ENCODE results near the gene IRF5. TPM values are rescaled to one million over a fixed set of nuclear protein-coding genes. Genes with fewer than 3 reads are reported as not detected.

IRF5 gene
- total RNA-seq, 2 experiments from 2014 or later, result 6.5 to 7.7 TPM

DNA sequence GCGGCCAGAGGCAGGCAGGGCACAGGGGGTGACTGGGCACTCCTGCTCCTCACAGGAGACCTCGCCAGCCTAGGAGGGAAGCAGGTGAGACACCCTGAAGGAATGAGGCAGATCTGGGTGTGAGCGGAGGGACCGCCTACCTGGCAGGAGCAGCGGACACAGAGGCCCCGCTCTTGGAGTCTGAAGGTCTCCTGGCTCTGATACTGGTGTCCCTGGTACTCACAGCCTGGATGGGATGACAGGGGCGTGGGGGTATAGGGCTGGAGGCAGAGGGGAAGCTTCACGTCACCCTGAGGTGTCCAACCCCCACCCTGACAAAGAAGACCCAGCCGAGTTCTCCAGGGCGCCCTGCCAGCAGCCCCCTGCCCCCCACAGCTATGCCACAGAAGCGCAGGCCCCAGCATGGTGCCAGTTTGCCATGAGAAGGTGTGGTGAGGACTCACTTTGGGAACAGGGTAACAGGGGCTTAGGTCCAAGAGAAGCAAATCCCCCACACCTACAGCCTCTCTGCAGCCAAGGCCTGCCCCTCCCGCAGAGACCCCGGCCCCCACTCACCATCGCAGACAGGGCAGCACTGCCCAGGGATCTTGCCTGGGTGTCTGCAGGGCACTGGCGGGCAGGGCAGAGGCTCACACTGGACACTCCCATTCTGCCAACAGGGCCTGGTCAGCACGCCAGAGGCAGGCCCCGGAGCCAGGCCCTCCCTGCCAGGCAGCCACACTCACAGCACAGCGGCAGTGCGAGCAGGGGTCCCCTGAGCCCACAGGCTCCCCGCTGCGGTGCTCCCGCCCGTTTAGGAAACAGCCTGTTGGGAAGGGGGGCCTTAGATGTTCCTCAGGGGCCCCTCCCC lies 44.3 kb upstream of the IRF5 start:
- no peak overlapping the region for H3K4me3 Mint-ChIP-seq
- peaks cover 3% of the 10 kb centered on the region for H3K9me3 Mint-ChIP-seq
- ATAC-seq (no peak), DNase-seq (no peak)
- no peak overlapping the region for H3K27ac Mint-ChIP-seq
- ChIA-PET CTCF (interaction anchor here (1.8 kb wide), 1 partner anchor 10 kb away, joined by 9 read pairs; no protein-coding TSS in a partner anchor), POLR2A (no interaction called here)
- TF ChIP-seq, protein P1, sequence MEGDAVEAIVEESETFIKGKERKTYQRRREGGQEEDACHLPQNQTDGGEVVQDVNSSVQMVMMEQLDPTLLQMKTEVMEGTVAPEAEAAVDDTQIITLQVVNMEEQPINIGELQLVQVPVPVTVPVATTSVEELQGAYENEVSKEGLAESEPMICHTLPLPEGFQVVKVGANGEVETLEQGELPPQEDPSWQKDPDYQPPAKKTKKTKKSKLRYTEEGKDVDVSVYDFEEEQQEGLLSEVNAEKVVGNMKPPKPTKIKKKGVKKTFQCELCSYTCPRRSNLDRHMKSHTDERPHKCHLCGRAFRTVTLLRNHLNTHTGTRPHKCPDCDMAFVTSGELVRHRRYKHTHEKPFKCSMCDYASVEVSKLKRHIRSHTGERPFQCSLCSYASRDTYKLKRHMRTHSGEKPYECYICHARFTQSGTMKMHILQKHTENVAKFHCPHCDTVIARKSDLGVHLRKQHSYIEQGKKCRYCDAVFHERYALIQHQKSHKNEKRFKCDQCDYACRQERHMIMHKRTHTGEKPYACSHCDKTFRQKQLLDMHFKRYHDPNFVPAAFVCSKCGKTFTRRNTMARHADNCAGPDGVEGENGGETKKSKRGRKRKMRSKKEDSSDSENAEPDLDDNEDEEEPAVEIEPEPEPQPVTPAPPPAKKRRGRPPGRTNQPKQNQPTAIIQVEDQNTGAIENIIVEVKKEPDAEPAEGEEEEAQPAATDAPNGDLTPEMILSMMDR (IDR thresholded peaks at IDR 0.05), result no peak
- H3K4me1 Mint-ChIP-seq (ENCODE audit: low read depth), result no peaks in the 10 kb centered on the region
- peaks cover 9% of the 10 kb centered on the region for H3K27me3 Mint-ChIP-seq
- H3K36me3 Mint-ChIP-seq (ENCODE audit: low read depth), result no peaks in the 10 kb centered on the region
- intact Hi-C loops (cut with micrococcal nuclease), result no loop called here

DNA sequence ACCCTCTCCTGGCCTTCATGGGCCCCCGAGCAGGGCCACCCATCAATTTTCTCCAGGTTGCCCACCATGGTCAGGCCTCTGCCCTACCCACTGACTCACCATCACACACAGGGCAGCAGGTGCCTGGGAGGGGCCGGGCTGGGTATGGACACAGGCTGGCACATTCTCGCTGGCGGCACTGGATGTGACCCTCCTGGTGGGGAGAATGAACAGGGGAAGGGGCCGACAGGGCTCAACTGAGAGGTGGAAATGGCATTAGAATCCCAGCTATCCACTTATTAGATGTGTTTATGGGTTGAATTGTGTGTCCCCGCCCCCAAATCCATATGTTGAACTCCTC lies 43.7 kb upstream of the IRF5 start:
- H3K4me3 Mint-ChIP-seq, result no peak overlapping the region
- POLR2A ChIA-PET, result no interaction called here
- H3K9me3 Mint-ChIP-seq, result peaks cover 4% of the 10 kb centered on the region
- DNase-seq, result no peak
- H3K36me3 Mint-ChIP-seq (ENCODE audit: low read depth), result no peaks in the 10 kb centered on the region
- intact Hi-C loops (cut with micrococcal nuclease), result no loop called here
- H3K4me1 Mint-ChIP-seq (ENCODE audit: low read depth), result no peaks in the 10 kb centered on the region
- TF ChIP-seq, protein P1 (IDR thresholded peaks at IDR 0.05), result no peak
- H3K27me3 Mint-ChIP-seq, result peaks cover 9% of the 10 kb centered on the region
- H3K27ac Mint-ChIP-seq, result no peak overlapping the region
- no peak for ATAC-seq
- CTCF ChIA-PET, result no interaction called here

DNA sequence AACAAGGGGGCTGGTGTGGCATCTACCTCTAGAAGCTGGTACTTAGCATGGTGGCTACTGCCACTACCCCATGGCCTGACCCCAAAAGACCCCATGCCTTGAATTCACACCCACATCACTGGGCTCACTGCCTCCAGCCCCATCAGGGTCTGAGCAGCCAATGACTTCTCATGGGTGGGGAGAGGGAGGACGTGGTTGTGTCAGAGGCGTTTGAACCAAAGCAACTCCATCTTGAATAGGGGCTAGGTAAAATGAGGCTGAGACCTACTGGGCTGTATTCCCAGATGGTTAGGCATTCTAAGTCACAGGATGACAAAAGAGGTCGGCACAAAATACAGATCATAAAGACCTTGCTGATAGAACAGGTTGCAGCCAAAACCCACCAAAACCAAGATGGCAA lies 42.4 kb upstream of the IRF5 start:
- DNase-seq, result no peak
- TF ChIP-seq, protein P1 (IDR thresholded peaks at IDR 0.05), result no peak
- H3K4me3 Mint-ChIP-seq, result no peak overlapping the region

DNA sequence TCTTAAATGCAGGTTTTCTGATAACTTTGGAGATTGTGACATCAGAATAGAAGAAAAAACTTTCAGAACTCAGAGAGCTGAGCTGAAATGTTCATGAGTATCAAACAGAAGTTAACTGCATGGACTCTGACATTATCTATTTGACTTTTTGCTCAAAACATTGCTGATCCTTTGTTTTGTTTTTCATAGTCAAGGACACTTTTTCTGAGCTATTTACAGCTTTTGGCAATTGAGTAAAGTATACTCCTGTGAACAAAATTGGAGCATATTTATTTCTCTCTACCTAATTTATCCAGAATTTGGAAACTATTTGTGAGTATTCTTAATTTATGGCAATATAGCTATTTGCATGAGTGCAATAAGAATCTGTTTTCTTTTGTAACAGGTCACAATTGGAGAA lies 38.3 kb upstream of the IRF5 start:
- ChIA-PET CTCF (interaction anchor here (2.3 to 3.0 kb wide), 2 partner anchors 16 to 192 kb away, joined by 9 to 16 read pairs; no protein-coding TSS in a partner anchor), POLR2A (no interaction called here)
- ATAC-seq (no peak), DNase-seq (no peak)
- peaks cover 4% of the 10 kb centered on the region for H3K9me3 Mint-ChIP-seq
- intact Hi-C loops (cut with micrococcal nuclease), result no loop called here
- no peak overlapping the region for H3K27ac Mint-ChIP-seq
- H3K36me3 Mint-ChIP-seq (ENCODE audit: low read depth), result no peaks in the 10 kb centered on the region
- TF ChIP-seq, protein P1 (IDR thresholded peaks at IDR 0.05), result no peak
- no peaks in the 10 kb centered on the region for H3K4me1 Mint-ChIP-seq (ENCODE audit: low read depth)
- peaks cover 1% of the 10 kb centered on the region for H3K27me3 Mint-ChIP-seq
- no peak overlapping the region for H3K4me3 Mint-ChIP-seq

More for the DNA sequence above, 42.4 kb upstream of the IRF5 start:
- ATAC-seq, result no peak
- intact Hi-C loops (cut with micrococcal nuclease), result no loop called here
- peaks cover 4% of the 10 kb centered on the region for H3K9me3 Mint-ChIP-seq
- H3K36me3 Mint-ChIP-seq (ENCODE audit: low read depth), result no peaks in the 10 kb centered on the region
- POLR2A ChIA-PET, result no interaction called here
- no peaks in the 10 kb centered on the region for H3K4me1 Mint-ChIP-seq (ENCODE audit: low read depth)
- peaks cover 4% of the 10 kb centered on the region for H3K27me3 Mint-ChIP-seq
- no peak overlapping the region for H3K27ac Mint-ChIP-seq
- CTCF ChIA-PET, result no interaction called here

DNA sequence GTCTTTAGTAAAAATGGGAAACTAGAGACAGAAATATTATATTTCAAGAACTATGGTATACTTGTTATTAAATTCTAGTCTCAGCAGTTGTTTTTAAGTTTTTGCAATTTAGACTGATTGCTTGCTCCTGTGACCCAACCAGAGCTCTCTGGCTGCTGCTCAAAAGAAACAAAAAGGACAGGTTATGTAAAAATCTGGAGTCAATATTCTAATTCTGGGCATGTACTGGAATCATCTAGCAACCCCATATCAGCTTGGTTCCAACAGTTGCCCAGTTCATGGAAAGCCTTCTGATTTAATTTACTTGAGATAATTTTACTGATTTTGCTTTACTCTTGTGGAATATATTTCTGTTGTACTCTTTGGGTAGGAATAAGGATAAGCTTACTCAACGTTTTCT lies 37.5 kb upstream of the IRF5 start:
- Mint-ChIP-seq H3K36me3 (ENCODE audit: low read depth) (no peaks in the 10 kb centered on the region), H3K27me3 (peaks cover 2% of the 10 kb centered on the region), H3K4me1 (ENCODE audit: low read depth) (no peaks in the 10 kb centered on the region), H3K4me3 (no peak overlapping the region), H3K27ac (no peak overlapping the region), H3K9me3 (peaks cover 4% of the 10 kb centered on the region)
- intact Hi-C loops (cut with micrococcal nuclease), result loop anchor here (5.0 kb wide), 1 partner anchor 192 kb away; no protein-coding TSS in a partner anchor
- TF ChIP-seq, protein P1 (IDR thresholded peaks at IDR 0.05), result no peak
- DNase-seq (no peak), ATAC-seq (no peak)
- CTCF ChIA-PET, result interaction anchor here (2.3 to 3.0 kb wide), 2 partner anchors 17 to 191 kb away, joined by 9 to 16 read pairs; no protein-coding TSS in a partner anchor
- POLR2A ChIA-PET, result no interaction called here
